Astrocyte (in vitro differentiated cells and primary cell): ENCODE data around the gene PTPMT1.

ENCODE experiments used
- CTCF ChIP-seq: IDR thresholded peaks from 2 replicates; pipeline ENCODE4 v1.5.1; 2011; ENCODE audit warnings: low read depth, mild to moderate bottlenecking, inconsistent platforms, low read length, moderate library complexity; ENCODE audit not compliant: insufficient read depth
- EZH2 ChIP-seq: IDR thresholded peaks from 2 replicates; pipeline ENCODE4 v1.6.1; 2012; ENCODE audit warnings: mild to moderate bottlenecking, low read length, inconsistent platforms; ENCODE audit not compliant: insufficient read depth

GRCh38 chr11:47564933-47565339 lies 463 bp upstream of the PTPMT1 start:
- no peak for TF ChIP-seq CTCF
- TF ChIP-seq EZH2, result no peak
